ENCODE data around the gene MAN2C1.
"Not testable (repeated sequence)": the region's sequence is repeated elsewhere in the genome, so short reads cannot be mapped to it uniquely, and the experiment has no call there.

The MAN2C1 gene

DNA sequence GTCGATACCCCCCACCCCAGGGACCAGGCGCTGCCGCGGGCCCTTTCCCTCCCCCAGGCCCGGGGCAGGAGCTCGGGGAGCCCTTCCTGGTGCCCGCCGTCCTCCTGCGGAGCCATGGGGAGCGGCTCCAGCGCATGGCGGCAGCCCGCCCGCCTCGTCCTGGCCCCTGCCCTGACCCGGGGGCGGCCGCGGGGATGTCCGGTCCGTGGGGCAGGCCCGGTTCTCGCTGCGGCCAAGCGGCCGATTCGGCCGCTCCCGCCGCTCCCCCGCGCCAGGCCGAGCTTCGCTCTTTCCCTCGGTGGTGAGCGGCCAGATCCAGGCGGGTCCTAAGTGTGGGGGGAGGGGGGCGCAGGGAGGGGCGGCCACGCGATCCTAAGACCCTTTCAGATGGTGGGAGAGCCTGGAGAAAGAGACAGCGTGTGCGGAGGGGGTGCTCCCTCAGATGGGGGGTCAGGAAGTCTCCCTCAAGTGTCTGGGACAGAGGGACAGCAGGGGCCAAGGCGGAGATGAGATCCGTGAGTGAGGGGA, 20.3 kb downstream of the MAN2C1 start:
- no peak overlapping the region for H3K27ac ChIP-seq
- no peak for DNase-seq (ENCODE audit: low read depth, low spot score)

DNA sequence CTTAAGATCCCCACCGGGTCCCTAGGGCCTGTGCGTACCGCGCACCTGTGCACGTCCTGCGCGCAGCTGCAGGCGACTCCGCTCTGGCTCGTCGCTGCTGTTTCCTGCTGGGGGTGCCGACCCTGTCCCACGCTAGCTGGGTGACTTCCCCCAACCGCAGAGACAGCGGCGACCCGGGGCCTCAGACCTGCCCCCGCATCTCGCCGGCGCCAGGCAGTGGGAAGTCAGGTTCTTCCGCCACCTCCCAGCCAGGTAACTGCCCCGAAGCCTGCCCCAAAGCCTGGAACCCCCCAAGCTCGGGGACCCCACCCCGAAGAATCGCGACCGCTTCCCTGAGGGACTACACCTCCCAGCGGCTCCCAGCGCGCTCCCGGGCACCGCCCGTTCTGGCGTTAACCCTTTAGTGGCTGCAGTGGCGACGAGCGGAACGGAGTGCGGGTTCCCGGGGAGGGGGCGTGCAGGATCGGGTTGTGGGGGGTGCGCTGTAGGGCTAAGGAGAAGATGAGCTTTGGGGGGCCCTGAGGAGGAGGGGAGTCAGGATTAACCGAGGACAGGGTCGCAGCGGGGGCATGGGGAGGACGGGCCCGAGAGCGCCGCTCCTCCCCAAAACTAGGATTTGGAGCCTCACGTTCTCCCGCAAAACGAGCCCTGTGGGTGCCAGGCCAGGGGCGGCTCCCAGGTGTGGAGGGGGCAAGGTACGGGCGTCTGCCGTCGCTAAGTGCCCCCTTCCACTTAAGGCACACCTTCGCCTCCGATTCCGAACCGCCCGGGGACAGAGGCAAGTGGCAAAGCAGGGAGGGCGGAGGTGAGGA, 21.0 kb downstream of the MAN2C1 start:
- H3K27ac ChIP-seq, result no peak overlapping the region
- no peak for DNase-seq (ENCODE audit: low read depth, low spot score)

DNA sequence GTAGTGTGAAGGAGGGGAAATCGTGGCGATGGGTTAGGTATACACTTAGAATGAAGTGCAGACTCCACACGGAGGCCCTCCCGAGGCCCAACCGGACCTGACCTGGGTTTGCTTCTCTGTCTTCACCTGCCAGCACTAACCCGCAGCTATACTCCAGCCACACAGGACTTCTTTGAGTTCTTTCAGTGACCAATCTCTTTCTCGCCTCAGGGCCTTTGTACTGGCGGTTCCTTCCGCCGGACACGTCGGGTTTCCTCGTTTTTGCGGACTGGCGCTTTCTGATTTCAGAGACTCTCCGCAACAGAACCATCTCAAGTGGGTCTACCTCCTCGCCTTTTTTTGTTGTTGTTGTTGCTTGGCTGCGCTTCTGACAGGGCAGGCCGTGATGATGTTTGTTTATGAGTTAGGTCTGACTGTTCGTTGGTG, 21.6 kb downstream of the MAN2C1 start, which contains the start of gene NEIL1:
Gene NEIL1 (plus strand): TSS at position 244 of the 426 bp plus-strand sequence. CDS start 1,867 bp downstream, outside the sequence.
- H3K27ac ChIP-seq, result no peak within 1 kb of the TSS
- DNase-seq (ENCODE audit: low read depth, low spot score), result no peak

DNA sequence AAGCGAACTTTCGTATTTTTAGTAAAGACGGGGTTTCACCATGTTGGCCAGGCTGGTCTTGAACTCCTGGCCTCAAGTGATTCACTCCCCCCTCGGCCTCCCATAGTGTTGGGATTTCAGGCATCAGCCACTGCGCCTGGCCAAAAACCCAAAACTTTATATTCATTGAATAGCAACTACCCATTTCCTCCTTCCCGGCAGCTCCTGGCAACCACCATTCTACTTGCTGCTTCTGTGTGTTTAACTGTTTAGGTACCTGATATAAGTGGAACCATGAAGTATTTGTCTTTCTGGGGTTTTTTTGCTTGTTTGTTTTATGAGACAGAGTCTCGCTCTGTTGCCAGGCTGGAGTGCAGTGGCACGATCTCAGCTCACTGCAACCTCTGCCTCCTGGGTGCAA, 24.5 kb downstream of the MAN2C1 start:
- not testable (repeated sequence) for DNase-seq (ENCODE audit: low read depth, low spot score); H3K27ac ChIP-seq

DNA sequence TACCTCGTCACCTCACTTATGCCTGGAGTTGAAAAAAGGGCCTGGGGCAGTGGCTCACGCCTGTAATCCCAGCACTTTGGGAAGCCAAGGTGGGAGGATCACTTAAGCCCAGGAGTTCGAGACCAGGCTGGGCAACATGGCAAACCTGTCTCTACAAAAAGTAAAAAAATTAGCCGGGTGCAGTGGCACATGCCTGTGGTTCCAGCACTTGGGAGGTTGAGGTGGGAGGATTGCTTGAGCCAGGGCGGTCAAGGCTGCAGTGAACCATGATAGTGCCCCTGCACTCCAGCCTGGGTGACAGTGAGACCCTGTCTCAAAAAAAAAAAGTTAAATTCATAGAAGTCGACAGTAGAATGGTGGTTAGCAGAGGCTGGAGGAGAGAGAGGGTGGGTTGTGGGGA, 26.2 kb downstream of the MAN2C1 start:
- DNase-seq (ENCODE audit: low read depth, low spot score), result no peak
- no peak overlapping the region for H3K27ac ChIP-seq

DNA sequence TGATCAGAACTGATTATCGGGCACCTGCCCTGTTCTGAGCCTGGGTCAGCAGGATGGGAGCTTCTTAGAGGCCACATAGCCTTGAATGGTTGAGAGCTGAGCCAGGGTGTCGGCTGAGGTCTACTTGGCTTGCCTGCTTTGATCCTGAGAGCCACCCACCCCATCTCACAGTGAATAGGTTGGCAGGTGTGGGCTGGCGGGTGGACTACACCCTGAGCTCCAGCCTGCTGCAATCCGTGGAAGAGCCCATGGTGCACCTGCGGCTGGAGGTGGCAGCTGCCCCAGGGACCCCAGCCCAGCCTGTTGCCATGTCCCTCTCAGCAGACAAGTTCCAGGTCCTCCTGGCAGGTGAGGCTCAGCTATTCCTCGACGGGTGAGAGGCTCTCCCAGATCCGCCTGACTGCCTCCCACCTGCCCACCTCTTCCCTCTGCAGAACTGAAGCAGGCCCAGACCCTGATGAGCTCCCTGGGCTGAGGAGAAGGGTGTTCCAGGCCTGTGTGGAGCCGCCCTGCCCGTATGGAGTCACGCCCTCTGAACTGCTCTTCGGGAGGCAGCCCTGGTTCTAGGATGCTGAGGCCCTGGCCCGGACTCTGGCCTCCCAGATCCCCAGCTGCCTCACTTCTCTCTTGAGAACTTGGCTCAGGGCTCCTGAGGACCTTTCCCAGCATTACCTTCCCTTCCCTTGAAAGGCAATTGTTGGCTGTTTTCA, 28.7 kb downstream of the MAN2C1 start:
- H3K27ac ChIP-seq, result no peak overlapping the region
- DNase-seq (ENCODE audit: low read depth, low spot score), result no peak

DNA sequence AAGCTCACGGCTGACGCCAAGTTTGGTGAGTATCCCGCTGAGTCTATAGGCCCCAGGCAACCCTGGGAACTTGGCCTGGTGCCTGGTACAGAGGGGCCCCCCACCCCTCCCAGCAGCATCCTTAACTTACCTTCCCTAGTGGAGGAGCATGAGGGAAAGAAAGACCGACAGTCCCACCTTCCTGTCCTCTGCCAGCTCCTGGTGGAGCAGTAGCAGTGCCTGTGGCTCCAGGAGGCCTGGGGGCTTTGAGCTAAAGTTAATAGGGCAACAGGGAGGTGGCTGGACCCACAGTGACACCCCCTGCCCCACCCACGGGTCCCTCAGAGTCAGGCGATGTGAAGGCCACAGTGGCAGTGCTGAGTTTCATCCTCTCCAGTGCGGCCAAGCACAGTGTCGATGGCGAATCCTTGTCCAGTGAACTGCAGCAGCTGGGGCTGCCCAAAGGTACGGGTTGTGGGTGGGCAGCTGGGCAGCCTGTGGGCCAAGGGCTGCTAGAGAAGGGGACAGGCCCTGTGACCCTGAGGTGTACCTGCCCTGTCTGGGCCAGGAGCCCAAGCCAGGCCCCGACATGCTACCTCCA, 29.7 kb downstream of the MAN2C1 start:
- H3K27ac ChIP-seq, result no peak overlapping the region
- DNase-seq (ENCODE audit: low read depth, low spot score), result no peak

DNA sequence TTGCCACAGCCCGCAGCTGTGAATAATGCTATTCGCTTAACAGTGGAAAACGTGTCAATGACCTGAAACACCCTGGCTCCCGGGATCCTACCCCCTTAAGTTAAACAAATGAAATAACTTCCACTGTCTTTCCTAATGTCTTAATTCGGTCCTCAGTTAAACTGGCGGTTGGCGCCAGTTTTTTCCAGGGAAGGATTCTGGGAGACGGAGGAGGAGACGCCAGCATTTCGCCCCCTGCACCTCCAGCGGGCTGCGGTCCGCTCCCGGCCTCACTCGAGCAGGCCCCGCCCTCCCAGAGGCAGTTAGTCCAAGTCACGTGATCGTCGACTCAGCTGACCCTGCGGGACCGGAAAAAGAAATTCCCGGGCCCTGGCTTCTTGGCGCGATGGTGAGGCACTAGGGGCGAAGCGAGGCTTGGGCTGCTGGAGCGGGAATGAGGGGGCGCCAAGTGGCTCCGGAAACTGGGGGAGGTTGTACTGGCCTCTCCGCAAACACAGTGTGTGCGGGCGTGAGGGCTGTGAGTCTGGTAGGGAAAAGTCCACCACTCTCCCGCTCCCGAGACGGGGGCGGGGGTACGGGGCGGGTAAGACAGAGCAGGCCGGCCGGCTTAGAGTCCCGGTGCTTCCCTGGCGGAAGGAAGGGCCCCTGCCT, 32.6 kb downstream of the MAN2C1 start, which contains the start of gene COMMD4:
Gene COMMD4 (plus strand): TSS at position 359 of the 651 bp plus-strand sequence. CDS start 27 bp downstream, at position 386.
- peak within 1 kb of the TSS; percentile 24 for H3K27ac ChIP-seq
- peak; percentile 67 for DNase-seq (ENCODE audit: low read depth, low spot score)

DNA sequence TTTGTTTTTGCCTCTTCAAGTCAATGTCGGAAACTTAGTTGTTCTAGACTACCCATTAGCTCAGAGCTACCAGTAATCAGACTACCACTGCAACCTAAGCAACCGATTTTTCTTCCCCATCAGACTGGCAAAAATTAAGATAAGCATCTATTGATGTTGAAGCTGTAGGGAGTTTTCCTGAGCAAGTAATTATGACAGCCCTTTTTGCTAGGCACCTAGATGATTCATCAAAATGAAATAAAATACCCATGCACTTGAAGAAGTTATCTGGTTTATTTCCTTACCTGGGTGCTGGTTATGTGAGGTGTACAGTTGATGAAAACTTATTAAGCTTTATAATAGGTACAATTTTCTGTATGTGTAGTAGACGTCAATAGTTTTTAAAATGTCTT, 33.1 kb downstream of the MAN2C1 start:
- peak overlapping the region; percentile 24 for H3K27ac ChIP-seq
- no peak for DNase-seq (ENCODE audit: low read depth, low spot score)

DNA sequence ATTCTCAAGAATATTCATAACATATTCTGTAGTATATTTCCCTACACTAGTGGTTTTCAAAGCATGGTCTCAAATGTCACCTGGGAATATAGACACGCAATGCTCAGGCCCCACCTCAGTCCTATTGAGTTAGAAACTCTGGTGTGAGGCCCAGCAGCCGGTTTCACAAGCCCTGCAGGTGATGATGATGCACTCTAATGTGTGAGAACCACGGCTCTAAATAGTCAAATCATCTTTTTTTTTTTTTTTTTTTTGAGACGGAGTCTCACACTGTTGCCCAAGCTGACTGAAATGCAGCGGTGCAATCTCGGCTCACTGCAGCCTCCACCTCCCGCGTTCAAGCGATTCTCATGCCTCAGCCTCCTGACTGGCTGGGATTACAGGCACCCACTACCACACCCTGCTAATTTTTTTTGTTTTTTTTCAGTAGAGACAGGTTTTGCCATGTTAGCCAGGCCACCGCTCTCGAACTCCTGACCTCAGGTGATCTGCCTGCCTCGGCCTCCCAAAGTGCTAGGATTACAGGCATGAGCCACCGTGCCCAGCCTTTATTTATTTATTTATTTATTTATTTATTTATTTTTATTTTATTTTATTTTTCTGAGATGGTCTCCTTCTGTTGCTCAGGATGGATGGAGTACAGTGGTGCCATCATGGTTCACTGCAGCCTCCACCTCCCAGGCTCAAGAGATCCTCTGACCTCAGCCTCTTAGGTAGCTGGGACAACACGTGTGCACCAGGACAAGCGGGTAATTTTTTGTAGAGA, 34.6 kb downstream of the MAN2C1 start:
- DNase-seq (ENCODE audit: low read depth, low spot score); H3K27ac ChIP-seq: not testable (repeated sequence)

DNA sequence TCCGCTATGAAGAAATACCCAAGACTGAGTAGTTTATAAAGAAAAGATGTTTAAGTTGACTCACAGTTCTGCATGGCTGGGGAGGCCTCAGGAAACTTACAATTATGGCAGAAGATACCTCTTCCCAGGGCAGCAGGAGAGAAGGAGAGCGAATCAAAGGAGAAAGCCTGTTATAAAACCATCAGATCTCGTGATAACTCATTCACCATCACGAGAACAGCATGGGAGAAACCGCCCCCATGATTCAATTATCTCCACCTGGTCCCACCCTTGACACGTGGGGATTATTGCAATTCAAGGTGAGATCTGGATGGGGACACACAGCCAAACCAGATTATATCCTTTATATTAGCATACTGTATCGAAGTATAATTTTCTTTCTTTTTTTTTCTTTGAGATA, 36.3 kb downstream of the MAN2C1 start:
- not testable (repeated sequence) for H3K27ac ChIP-seq; DNase-seq (ENCODE audit: low read depth, low spot score)

DNA sequence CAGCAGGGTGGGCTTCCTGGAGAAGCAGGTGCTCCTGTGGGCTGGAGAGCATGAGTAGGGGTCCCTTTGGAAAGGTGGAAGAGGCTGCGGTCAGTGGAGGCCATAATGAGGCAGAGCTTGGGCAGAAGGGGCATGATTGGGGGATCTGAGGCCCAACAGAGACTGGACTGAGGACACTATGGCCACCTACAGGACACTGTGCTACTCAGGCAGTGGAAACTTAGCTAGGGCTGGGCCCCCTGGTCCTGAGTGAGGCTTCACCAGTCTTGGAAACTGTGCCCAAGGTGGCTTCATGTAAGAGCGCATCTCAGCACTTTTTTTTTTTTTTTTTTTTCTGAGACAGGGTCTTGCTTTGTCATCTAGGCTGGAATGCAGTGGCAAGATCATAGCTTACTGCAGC, 38.8 kb downstream of the MAN2C1 start:
- no peak overlapping the region for H3K27ac ChIP-seq
- DNase-seq (ENCODE audit: low read depth, low spot score), result no peak

DNA sequence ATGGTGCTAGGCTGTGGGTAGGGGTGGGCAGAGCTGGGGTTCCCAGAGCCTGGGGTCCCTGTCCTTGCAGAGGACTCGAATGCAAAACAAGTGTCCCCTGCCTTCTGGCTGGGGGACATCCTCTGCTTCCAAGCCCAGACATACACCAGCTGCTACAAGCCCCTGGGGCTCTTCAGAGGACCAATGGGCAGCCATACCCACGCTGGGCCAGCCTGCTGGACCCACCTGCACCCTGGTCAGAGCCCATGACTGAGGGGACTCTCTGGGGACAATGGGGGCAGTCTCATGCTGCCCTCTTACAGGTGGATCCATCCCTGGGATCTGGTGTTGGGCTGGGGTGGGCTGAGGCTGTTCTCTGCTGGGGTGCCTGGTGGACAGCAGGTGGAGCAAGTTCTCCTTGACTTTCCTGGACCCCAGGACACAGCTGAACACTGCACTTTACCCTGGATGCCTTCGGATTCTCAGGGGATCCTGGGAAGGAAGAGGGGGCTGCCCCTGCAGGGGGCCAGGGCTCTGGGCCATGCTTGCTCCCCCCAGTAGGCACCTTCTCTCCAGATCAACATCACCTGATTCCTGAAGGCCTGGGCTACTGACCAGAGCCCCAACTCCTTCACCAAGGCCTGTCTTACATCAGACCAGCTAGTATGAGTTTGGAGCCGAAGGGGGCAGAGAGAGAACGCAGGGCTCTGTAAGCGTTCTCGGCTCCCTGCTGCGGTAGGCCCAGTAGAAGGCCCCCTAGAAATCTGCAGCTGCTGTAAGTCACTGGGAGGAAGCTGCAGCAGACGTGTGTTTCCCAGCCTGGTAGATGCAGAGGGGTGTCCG, 39.7 kb downstream of the MAN2C1 start:
- no peak for DNase-seq (ENCODE audit: low read depth, low spot score)

DNA sequence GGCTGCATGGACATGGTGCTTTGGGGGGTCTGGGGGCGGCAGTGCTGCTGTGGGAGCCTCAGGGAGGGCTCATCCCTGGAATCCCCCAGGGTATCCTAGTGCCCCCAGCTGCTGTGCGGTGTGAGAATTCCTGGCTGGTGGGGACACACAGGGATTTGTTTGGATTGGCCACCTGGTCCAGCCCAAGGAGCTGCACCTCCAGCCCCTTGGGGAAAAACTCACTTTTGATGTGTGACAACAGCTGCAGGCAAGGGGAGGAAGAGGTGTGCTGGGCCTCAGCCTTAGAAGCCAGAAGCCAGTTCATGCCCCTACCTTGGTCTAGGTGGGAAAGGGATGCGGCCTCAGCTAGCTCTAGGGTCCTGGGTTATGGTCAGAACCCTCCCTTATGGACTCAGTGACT, 40.9 kb downstream of the MAN2C1 start:
- no peak for DNase-seq (ENCODE audit: low read depth, low spot score)

More for the DNA sequence above, 39.7 kb downstream of the MAN2C1 start:
- no peak overlapping the region for H3K27ac ChIP-seq

DNA sequence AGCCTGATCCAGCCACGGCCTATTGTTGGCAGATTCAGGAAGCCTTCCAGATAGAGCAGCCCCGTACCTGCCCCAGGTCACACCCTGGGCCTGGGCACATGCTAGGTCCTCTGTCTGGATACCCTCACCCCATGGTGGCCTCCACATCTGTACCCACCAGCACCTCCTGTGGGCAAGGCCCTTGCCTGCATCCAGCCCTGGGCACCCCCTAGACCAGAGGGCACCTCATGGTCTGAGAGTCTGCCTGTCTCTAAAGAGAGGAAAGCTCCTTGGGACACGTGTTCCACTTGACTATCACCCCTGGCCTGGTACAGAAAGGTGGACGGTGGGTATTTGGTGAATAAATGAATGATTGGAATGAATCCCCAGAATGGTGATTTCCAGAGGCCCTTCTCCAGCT, 41.4 kb downstream of the MAN2C1 start:
- H3K27ac ChIP-seq, result no peak overlapping the region
- no peak for DNase-seq (ENCODE audit: low read depth, low spot score)

More for the DNA sequence above, 40.9 kb downstream of the MAN2C1 start:
- no peak overlapping the region for H3K27ac ChIP-seq

DNA sequence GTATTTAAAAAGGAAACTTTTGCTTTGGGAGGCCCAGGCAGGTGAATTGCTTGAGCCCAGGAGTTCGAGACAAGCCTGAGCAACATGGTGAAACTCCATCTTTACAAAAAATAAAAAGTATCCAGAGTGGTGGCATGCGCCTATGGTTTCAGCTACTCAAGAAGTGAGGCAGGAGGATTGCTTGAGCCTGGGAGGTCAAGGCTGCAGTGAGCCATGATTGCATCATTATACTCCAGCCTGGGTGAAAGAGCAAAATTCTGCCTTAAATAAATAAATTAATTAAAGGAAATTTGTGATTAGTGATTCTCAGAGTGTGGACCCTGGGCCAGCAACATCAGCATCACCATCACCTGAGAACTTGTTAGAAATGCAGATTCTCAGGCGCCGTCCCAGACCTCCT, 42.5 kb downstream of the MAN2C1 start:
- H3K27ac ChIP-seq, result no peak overlapping the region
- no peak for DNase-seq (ENCODE audit: low read depth, low spot score)

DNA sequence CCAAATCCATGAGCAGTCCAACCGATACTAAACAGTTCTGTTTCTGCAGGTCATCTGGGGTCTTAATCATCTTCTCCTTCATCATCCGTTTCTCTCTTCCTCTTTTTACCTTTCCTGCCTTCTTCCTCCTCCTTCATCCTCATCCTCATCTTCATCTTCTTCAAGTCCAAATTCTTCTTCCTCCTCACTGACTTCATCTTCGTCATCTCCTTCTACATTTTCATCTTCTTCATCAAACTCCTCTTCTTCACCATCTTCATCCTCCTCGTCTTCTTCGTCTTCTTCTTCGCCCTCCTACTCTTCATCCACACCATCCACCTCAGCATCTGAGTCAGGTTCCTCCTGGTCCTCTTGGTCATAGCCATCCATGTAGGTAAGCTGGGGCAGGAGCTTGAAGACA, 46.7 kb downstream of the MAN2C1 start:
- DNase-seq (ENCODE audit: low read depth, low spot score), result no peak

DNA sequence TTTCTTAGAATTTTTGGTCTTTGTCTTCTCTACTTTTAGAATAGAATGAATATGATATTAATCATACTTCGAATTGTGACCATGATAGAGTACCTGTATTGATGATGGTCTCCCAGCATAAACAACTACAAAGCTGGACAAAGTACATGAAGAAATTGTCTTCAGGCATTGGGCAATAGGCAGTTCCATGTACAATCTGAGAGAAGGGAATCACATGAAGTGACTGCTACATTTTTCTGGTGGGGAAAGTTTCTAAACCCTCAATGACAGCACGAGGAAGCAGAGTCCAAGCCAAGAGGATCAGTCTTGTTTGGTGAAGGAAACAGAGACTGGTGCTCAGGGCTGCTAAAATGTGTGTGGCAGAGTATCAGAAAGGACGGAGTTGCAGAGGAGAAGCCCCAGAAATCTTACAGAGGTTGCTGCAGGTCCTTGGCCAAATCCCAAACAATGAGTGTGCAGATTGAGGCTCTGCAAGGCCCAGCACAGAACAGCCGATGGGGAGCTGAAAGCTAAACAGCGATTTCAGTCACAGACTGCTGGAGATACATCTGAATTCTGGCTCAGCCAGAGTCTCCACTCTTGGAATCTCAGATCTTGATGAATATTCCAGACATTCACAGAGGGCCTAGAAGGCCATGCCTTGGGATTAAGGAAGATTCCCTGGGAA, 49.0 kb downstream of the MAN2C1 start:
- DNase-seq (ENCODE audit: low read depth, low spot score); H3K27ac ChIP-seq: not testable (repeated sequence)

More for the DNA sequence above, 46.7 kb downstream of the MAN2C1 start:
- no peak overlapping the region for H3K27ac ChIP-seq
